H54 (cell line): Measurements from ENCODE around the gene CFAP210.

Source experiments
- DNase-seq: peaks from one replicate; pipeline ENCODE4 v3.0.0; 2011; ENCODE audit warnings: low spot score, mixed read lengths; ENCODE audit not compliant: insufficient read length
- FAIRE-seq: peaks from 3 replicates; lab custom pipeline; 2011; peaks lifted over from hg19 to GRCh38; lab: Jason Lieb, UNC
- POLR2A ChIP-seq: IDR thresholded peaks from 2 replicates; pipeline ENCODE4 v1.6.1; 2011; ENCODE audit warnings: low read depth, mild to moderate bottlenecking, low read length

Gene CFAP210

DNA sequence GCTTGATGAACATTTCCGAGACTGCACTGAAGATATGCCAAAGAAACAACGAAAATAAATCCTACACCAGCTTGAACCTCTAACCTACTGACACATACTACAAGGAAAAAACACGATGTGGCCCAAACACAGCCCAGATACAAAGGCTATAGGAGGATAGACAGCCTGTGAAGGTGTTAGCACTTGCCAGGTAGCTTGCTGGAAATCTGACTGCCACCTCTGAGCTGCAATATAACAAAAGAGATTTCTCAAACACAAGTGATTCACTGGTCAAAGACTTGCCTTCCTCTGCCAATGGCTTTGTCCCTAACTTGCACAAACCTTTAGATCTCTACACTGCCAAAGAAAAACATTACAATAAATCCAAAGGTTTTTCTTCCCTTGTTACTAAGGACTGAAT is 21.1 kb downstream of the CFAP210 start:
- no peak for FAIRE-seq
- no peak for TF ChIP-seq POLR2A
- no peak for DNase-seq

DNA sequence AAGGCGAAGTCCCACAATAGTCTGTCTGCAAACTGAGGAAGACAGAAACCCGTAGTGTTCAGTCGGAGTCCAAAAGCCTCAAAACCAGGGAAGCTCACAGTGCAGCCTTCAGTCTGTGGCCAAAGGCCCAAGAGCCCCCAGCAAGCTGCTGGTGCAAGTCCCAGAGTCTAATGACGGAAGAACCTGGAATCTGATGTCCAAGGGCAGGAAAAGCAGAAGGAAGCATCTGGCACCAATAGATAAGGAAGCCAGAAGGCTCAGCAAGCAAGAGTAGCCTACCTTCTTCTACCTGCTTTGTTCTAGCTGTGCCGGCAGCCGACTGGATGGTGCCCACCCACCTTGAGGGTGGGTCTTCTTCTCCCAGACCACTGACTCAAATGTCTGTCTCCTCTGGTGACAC is 21.8 kb downstream of the CFAP210 start:
- no peak for TF ChIP-seq POLR2A
- no peak for FAIRE-seq
- no peak for DNase-seq

DNA sequence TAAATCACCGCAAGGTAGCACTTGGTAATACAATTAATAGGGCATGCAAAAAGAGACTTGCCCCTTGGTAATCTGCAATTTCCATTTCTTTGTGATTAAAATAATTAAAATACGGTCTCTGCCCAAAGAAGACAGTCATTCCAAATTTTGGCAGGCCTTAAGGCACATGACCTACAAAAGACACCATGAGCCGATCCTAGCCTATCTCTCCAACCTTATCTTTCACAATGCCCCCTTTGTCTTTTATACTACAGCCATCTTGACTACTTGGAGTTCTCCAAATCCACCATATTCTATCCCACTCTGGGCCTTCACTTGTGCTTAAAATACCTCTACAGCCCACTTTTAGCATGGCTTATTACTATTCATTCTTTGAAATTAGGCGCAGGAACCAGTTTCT is 23.3 kb downstream of the CFAP210 start:
- no peak for TF ChIP-seq POLR2A
- FAIRE-seq (no peak), DNase-seq (no peak)

DNA sequence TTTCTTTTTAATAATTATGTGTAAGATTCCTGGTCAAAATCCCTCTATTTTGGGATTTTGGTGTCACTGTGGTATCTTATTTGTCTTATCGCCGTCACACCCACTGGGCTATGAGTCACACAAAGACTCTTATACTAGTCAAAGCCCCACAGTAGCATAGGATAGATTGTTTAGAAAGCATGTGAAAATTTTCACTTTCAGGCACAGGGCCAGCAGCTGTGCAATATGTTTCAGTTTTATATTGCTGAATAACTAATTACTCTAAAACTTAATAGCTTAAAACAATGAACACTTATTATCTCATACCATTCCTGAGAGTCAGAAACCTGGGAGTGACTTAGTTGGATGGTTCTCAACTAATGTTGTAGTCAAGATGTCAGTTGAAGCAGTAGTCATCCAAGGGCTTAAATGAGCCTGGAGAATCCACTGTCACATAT is 24.0 kb downstream of the CFAP210 start:
- no peak for TF ChIP-seq POLR2A
- FAIRE-seq (no peak), DNase-seq (no peak)

DNA sequence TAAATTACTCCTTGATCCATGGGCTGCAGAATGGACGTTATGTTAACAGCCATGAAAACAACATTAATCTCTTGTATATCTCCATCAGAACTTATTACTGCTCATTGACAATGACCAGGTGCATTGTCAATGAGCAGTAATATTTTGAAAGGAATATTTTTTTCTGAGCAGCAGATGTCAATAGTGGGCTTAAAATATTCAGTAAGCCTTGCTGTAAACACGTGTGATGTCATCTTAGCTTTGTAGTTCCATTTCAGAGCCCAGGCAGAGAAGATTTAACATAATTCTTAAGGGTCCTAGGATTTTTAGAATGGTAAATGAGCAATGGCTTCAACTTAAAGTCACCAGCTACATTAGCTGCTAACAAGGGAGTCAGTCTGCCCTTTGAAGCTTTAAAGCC is 26.6 kb downstream of the CFAP210 start:
- DNase-seq (no peak), FAIRE-seq (no peak)
- TF ChIP-seq POLR2A: no peak

DNA sequence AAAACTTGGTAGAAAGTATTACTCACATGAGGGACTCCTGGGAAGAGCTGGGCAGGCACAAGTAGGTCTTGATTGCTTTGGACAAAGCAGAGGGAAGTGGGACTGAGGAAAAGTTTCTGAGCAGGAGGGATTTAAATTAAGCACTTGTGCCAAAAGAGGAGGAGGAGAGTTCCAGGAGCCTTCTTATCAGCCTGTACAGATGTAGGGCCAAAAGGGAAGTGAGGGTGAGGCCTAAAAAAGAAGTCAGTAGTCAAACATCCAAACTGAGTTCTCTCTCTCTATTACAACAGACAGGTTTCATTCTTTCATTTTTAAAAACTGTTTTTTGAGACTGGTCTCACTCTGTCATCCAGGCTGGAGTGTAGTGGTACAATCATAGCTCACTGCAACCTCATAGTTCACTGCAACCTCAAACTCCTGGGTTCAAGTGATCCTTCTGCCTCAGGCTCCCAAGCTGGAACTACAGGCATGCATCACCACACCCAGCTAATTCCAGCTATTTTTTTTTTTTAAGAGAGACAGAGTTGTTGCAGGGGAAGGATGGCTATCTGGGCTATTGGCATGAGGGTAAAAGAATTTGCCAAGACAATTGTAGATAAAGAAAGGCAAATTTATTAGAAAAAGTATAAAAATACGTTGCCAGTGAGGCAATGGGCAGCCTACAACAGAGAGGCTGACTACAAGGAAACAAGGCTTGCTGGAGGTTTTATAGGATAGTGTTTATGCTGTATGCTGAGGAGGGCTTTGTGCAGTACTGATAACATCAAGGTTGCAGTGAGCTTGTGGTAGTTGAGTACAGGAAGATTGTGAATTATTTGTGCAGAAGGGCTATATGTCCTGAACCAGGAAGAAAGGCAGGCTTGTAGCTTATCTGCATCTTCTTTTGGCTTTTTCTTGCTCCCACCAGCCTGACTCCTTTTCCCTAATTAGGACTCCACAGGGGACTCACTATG is 29.0 kb downstream of the CFAP210 start:
- no peak for TF ChIP-seq POLR2A
- FAIRE-seq (no peak), DNase-seq (no peak)

DNA sequence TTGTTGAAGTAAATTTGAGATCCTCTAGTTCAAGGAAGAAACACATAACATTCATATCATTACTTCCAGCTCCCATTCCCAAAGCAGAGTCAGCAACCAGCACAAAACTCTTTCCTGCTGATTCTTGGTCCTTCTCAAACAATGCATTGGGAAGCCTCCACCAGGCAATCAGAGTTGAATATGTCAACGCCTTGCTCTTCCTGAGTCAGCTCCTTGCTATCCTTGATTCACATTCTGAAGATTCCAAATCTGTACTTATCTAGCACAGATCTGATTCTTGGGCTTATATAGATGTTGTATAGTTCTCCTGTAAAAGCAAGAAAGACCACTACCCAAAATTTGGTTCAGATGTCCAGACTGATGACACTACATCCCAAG is 29.6 kb downstream of the CFAP210 start:
- FAIRE-seq: no peak
- no peak for TF ChIP-seq POLR2A
- DNase-seq: no peak

DNA sequence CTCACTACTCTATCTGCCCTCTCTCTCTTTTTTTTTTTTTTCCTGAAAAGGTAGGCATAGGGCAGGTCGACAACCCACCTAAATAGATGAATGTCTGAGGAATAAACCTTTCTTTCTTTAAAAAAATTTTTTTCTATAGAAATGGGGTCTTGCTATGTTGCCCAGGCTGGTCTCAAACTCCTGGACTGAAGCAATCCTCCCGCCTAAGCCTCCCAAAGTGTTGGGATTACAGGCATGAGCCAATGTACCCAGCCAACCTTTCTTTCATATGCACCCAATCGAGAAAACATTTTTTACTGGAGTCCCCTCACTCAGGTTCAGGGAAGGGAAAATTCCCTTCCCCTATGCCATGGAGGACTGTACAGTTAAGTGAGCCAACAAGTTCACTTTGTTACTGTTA is 31.0 kb downstream of the CFAP210 start:
- FAIRE-seq (no peak), DNase-seq (no peak)
- TF ChIP-seq POLR2A: no peak

DNA sequence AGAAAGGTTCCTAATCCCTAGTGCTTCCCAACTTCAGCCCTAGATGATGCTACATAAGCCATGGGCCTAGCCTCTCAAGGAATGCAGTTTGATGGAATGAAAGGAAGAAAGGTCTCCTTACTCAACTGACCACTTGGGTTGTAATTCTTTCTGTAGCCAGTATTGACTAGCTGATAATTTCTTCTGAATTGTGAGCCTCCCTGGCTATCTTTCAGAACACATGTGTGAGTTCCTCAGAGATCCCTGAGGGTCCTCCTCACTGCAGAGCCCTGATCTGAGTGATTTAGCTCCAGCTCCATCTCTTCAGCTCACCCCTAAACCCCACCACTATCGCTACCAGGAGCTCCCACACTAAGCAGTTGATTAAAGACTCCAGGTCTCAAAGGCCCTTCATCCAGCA is 31.5 kb downstream of the CFAP210 start:
- DNase-seq (no peak), FAIRE-seq (no peak)
- TF ChIP-seq POLR2A: no peak

DNA sequence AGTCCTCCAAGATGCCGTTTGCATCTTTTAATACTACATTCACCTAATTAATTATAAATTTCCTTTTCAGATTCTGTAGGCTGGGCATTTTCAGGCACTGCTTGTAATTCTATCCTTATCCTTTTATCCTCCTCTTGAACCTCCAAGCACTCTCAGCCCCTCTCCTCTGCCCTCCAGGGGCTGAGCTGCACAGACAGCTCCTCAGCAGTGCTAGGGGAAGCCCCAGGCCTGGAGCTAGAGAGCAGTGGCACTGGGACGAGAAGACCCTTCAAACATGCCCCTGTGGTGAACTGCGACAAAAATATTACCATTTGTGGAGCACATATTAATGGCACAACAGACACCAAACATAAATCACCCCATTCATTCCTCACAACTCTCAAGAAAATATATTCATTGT is 32.9 kb downstream of the CFAP210 start:
- FAIRE-seq (no peak), DNase-seq (no peak)
- TF ChIP-seq POLR2A: no peak

DNA sequence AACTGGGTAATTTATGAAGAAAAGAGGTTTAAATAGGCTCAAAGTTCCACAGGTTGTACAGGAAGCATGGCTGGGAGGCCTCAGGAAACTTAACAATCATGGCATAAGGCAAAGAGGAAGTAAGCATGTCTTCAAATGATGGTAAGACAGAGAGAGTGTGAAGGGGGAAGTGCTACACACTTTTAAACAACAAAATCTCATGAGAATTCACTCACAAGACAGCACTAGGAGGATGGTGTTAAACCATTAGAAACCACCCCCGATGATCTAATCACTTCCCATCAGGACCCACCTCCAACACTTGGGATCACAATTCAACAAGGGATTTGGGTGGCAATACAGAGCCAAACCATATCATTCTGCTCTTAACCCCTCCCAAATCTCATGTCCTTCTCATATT is 34.9 kb downstream of the CFAP210 start:
- FAIRE-seq: no peak
- DNase-seq: no peak

DNA sequence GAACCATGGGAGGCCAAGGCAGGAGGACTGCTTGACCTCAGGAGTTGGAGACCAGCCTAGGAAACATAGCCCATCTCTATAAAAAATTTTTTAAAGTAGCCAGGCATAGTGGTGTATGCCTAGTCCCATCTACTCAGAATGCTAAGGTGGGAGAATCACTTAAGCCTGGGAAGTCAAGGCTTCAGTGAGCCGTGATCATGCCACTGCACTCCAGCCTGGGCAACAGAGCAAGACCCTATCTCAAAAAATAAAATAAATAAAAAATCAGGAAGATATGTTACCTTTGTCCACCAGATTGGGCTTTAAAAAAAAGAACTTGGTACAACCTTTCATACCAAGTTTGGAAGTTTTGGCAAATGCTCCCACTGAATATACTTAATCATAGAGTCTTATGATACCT is 35.3 kb downstream of the CFAP210 start:
- FAIRE-seq: no peak
- TF ChIP-seq POLR2A: no peak

More for the DNA sequence above, 34.9 kb downstream of the CFAP210 start:
- no peak for TF ChIP-seq POLR2A

DNA sequence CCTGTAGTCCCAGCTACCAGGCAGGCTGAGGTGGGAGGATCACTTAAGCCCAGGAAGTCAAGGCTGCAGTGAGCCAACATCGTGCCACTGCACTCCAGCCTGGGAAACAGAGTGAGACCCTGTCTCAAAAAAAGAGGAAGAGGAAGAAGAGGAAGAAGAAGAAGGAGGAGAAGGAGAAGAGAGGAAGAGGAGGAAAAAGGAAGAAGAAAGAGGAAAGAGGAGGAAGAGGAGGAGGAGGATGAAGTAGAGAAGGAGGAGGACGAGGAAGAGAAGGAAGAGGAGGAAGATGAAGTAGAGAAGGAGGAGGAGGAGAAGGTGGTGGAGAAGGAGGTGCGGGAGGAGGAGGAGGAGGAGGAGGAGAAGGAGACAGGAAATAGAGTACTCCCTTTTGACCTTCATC is 38.0 kb downstream of the CFAP210 start:
- no peak for DNase-seq
- FAIRE-seq: no peak
- no peak for TF ChIP-seq POLR2A

More for the DNA sequence above, 35.3 kb downstream of the CFAP210 start:
- DNase-seq: no peak

DNA sequence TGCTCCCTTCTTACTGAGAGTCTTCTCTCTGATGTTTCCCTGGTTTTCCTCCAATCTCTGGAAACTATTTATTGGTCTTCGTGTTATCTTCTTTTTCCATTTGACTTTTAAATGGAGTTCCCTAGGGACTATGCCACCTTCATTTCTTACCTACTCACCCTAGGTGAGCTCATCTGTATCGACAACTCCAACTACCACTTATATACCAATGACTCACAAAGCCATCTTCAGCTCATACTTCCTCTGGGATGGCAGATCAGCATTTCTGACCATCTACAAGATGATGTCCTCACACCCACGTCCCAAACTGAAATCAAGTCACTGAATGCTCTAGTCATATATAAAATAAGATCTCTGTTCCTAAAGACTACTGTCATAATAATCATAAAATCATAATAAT is 40.6 kb downstream of the CFAP210 start:
- FAIRE-seq: no peak
- DNase-seq: no peak
- TF ChIP-seq POLR2A: no peak

DNA sequence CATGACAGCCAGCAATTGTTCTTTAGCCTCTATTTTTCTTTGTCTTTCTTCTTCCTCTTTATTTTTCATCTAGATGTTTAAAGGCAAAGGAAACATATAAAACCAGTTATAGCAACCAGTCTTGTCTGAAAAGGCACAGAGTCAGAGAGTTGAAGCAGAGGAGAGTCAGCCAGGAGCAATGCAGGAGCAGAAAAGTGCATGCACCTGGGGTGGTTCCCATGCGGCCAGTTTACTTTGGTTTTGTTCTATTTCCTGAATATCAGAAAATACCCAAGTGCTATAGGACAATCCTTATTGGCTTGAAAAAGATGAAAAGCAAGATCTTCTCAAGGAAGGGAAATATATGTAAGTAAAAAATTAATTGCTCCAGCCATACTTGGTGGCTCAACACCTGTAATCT is 44.9 kb downstream of the CFAP210 start:
- DNase-seq (no peak), FAIRE-seq (no peak)
- TF ChIP-seq POLR2A: no peak
